Stomach (tissue), 9 donors: ENCODE measurements around the gene TEX29. TPM values are rescaled to one million over a fixed set of nuclear protein-coding genes. Genes with fewer than 3 reads are reported as not detected.

Experiments used
- DNase-seq, 2 donors: peaks; one replicate each; pipeline versions ENCODE4 v3.0.0 to v3.0.0-alpha.2; 2013 to 2019
- H3K27ac ChIP-seq, 5 donors: fragments of 200-600 bp in 4 of 5; sonication (generic) in 4 of 5; one replicate each; pipeline ENCODE4 v1.5.1; 2013 to 2019; ENCODE audit warnings: mild to moderate bottlenecking in 1 of 5, moderate library complexity in 1 of 5
- H3K27me3 ChIP-seq, 3 donors: fragments of 200-600 bp; sonication (generic); one replicate each; pipeline ENCODE4 v1.5.1; 2017 to 2019; ENCODE audit warnings: mixed run types in 1 of 3
- H3K36me3 ChIP-seq, 4 donors: fragments of 200-600 bp; sonication (generic); 1 replicate in 3 of 4; 2 replicates in 1 of 4; pipeline ENCODE4 v1.5.1; 2016 to 2019
- H3K4me1 ChIP-seq, 4 donors: fragments of 200-600 bp; sonication (generic); one replicate each; pipeline ENCODE4 v1.5.1; 2016 to 2019
- H3K4me3 ChIP-seq, 4 donors: fragments of 200-600 bp; sonication (generic) in 3 of 4; one replicate each; pipeline ENCODE4 v1.5.1; 2016 to 2019; ENCODE audit warnings: mild to moderate bottlenecking in 1 of 4
- H3K9me3 ChIP-seq, 4 donors: fragments of 200-600 bp; sonication (generic); one replicate each; pipeline ENCODE4 v1.5.1; 2016 to 2019
- CTCF ChIP-seq, 7 experiments: fragments of 450-650 bp in 4 of 7; fragments of 200-600 bp in 3 of 7; sonication (generic) in 3 of 7; IDR thresholded peaks; one replicate each; pipeline ENCODE4 v1.5.1; 2016 to 2019; ENCODE audit warnings: antibody characterized with exemption in 7 of 7, control low read depth in 2 of 7, mild to moderate bottlenecking in 1 of 7
- EP300 ChIP-seq: sonication (generic); formaldehyde crosslinking; IDR thresholded peaks from one replicate; pipeline ENCODE4 v1.6.1; 2017; ENCODE audit warnings: antibody characterized with exemption
- POLR2A ChIP-seq, 4 donors: fragments of 450-650 bp; IDR thresholded peaks; one replicate each; pipeline ENCODE4 v1.6.1; 2016; ENCODE audit warnings: antibody characterized with exemption in 4 of 4, control low read depth in 2 of 4, mild to moderate bottlenecking in 1 of 4, moderate library complexity in 1 of 4
- POLR2AphosphoS5 ChIP-seq, 3 donors: sonication (generic); formaldehyde crosslinking; IDR thresholded peaks; one replicate each; pipeline ENCODE4 v1.6.1; 2016; ENCODE audit warnings: antibody characterized with exemption in 3 of 3
- WGBS, 5 donors: extraction: QIAGEN DNeasy Blood & Tissue Kit in 3 of 5; methylation state at CpG; one replicate each; pipeline versions ENCODE4 v1.1.5 to v1.1.7; 2013 to 2018; 5-methylcytosine and 5-hydroxymethylcytosine counted together
- intact Hi-C: fragments of 100-400 bp; cut with DNase I; formaldehyde crosslinking; loops from one replicate; pipeline ENCODE4 v1.15.1; 2023; ENCODE audit warnings: low total_unique reads
- polyA plus RNA-seq, 3 donors: library from polyadenylated mRNA; stranded (reverse); fragments of 200-250 nt; gene quantifications; one replicate each; pipeline ENCODE4 v1.2.3, GENCODE V29; 2013
- total RNA-seq, 5 donors: library from RNA; depleted of rRNA; stranded (reverse); fragments of >200 nt; gene quantifications; one replicate each; pipeline versions ENCODE4 v1.1.0 to v1.2.3, GENCODE V29; 2014 to 2016
- donor health status: healthy with polysubstance abuse.
- donor health status: Bipolar disorder and iron deficiency.
- donor health status: healthy.

The TEX29 gene
- total and polyA plus RNA-seq, 8 donors: 0.87 to 2.2 TPM; not detected in 6

DNA sequence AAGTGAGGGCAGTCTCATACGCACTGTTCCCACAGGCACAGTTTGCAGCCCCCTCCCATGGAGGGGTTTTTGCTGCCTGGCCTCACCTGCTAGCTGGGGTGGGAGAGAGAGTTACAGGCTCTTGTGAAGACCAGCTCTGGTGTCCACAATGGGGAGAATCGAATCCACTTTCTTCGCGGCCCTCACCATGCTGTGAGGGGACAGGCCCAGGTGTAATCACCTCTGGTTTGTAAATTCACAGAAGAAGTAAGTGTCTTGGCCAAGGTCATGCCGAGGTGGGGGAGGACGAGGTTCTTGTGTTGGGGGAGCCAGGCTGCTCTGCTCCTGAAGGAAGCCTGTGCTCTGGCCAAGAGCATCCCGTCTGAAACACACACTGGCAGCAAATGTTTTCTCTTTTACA is 39.5 kb downstream of the TEX29 start:
- TF ChIP-seq EP300 (no peak), POLR2AphosphoS5 (IDR thresholded peaks at IDR 0.05) (no peak), POLR2A (IDR thresholded peaks at IDR 0.05) (no peak), CTCF (IDR thresholded peaks at IDR 0.05) (no peak)
- peak in 1 of 2 donors; percentile 15 for DNase-seq
- no peak overlapping the region for H3K27ac ChIP-seq
- intact Hi-C loops: no loop called here
- H3K9me3 ChIP-seq: no peaks in the 10 kb centered on the region
- no peak overlapping the region for H3K4me3 ChIP-seq
- peaks cover 0 to 45% (median 6%) of the 10 kb centered on the region in 3 donors for H3K27me3 ChIP-seq
- H3K36me3 ChIP-seq: no peaks in the 10 kb centered on the region
- H3K4me1 ChIP-seq: no peaks in the 10 kb centered on the region
- 61 to 74% (median 72%) methylated on average over 7 of the region's 7 CpGs for WGBS, 5 donors

GRCh38 chr13:111360452-111360851 is 40.0 kb downstream of the TEX29 start:
- H3K4me3 ChIP-seq: no peak overlapping the region
- no peaks in the 10 kb centered on the region for H3K4me1 ChIP-seq
- intact Hi-C loops: no loop called here
- H3K27me3 ChIP-seq: peaks cover 0 to 50% (median 6%) of the 10 kb centered on the region in 3 donors
- H3K27ac ChIP-seq: no peak overlapping the region
- 60 to 77% (median 68%) methylated on average over 9 of the region's 9 CpGs for WGBS, 5 donors
- DNase-seq: peak in 1 of 2 donors; percentile 4
- H3K9me3 ChIP-seq: no peaks in the 10 kb centered on the region
- H3K36me3 ChIP-seq: no peaks in the 10 kb centered on the region
- TF ChIP-seq CTCF (IDR thresholded peaks at IDR 0.05): no peak
- TF ChIP-seq POLR2A (IDR thresholded peaks at IDR 0.05): no peak
- TF ChIP-seq EP300: no peak
- TF ChIP-seq POLR2AphosphoS5 (IDR thresholded peaks at IDR 0.05): no peak

DNA sequence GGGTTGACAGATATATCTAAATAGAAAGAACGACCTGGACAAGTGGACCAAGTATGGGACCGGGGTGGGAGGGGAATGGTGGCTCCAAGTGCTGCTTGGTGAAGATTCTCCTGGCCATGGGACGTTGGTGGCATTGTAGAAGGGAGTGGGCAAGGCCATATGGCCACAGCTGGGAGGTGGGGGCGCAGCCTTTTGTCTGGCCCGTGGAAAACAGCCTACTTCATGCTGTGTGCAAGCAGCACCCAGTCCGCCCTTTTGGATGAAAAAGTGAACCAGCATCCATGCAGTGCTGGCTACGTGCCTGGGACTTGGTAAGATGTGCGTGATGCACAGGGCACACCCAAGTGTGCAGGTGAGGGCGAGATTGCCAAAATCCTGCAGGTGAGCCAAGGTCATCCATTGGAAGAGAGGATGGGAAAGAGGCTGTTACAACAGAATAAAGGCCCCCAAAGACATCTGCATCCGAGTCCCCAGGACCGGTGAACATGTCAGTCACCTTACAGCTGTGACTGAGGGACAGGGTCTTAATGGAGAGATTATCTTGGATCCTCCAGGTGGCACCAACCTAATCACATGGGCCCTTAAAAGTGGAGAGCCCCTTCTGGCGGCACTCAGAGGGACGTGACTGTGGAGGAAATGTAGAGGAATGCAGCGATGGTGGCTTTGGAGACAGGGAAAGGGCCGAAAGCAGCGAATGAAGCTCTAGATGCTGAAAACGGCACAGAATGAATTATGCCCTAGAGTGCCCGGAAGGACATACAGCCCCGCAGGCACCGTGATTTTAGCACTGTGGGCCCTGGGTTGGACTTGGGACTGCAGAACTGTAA is 40.8 kb downstream of the TEX29 start:
- Histone ChIP-seq H3K27ac (no peak overlapping the region), H3K36me3 (no peaks in the 10 kb centered on the region), H3K9me3 (no peaks in the 10 kb centered on the region), H3K4me1 (no peaks in the 10 kb centered on the region), H3K4me3 (no peak overlapping the region), H3K27me3 (peaks cover 0 to 52% (median 6%) of the 10 kb centered on the region in 3 donors)
- no peak for TF ChIP-seq EP300
- no peak for TF ChIP-seq POLR2AphosphoS5 (IDR thresholded peaks at IDR 0.05)
- TF ChIP-seq POLR2A (IDR thresholded peaks at IDR 0.05): no peak
- TF ChIP-seq CTCF (IDR thresholded peaks at IDR 0.05): no peak
- WGBS, 5 donors: 78 to 87% (median 80%) methylated on average over 20 of the region's 20 CpGs
- peak in 1 of 2 donors; percentile 22 for DNase-seq
- intact Hi-C loops: no loop called here

DNA sequence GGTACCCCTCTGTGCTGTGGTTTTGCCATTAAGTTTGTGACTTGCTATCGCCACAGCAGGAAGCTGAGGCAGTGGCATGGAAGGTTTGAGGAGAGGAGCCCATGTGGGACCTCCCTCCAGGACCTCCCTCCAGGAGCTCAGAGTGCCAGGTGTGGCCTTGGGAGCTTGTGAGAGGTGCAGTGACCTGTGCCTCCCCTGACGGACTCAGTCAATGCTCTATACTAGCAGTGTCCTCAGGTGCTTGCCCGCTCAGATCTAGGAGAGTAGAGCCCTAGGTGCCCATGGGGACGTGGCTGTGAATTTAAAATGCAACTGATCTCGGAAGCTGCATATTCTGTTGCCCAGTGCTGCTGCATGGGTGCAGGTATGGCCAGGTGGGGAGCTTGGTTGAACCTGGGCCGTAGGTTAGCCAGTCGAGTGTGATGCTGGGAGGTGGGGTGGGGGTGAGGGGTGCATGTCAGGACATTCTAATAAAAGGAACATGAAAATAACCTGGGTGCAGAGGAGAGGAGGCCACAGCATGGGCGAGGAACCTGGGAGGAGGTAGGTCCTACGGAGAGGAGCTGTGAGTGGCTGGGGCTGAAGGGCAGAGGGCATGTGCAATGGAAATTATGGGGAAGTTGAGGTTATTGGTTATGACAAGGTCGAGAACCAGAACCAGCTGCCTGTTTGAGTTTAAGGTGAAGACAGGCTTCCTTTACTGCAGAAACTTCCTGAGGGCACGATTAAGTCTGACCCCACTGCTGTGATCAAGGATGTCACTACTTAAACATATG is 41.6 kb downstream of the TEX29 start:
- H3K27me3 ChIP-seq: peaks cover 0 to 52% (median 6%) of the 10 kb centered on the region in 3 donors
- H3K9me3 ChIP-seq: no peaks in the 10 kb centered on the region
- DNase-seq: peak in 1 of 2 donors; percentile 20
- no peaks in the 10 kb centered on the region for H3K4me1 ChIP-seq
- no peak overlapping the region for H3K4me3 ChIP-seq
- intact Hi-C loops: no loop called here
- H3K27ac ChIP-seq: no peak overlapping the region
- WGBS, 5 donors: 66 to 79% (median 78%) methylated on average over 11 of the region's 11 CpGs
- H3K36me3 ChIP-seq: no peaks in the 10 kb centered on the region
- TF ChIP-seq EP300: no peak
- no peak for TF ChIP-seq CTCF (IDR thresholded peaks at IDR 0.05)
- TF ChIP-seq POLR2A (IDR thresholded peaks at IDR 0.05): no peak
